Astrocyte (in vitro differentiated cells and primary cell): Measurements from ENCODE around the gene PPL.

Experiments used
- CTCF ChIP-seq: IDR thresholded peaks from 2 replicates; pipeline ENCODE4 v1.5.1; 2011; ENCODE audit warnings: low read depth, mild to moderate bottlenecking, inconsistent platforms, low read length, moderate library complexity; ENCODE audit not compliant: insufficient read depth
- EZH2 ChIP-seq: IDR thresholded peaks from 2 replicates; pipeline ENCODE4 v1.6.1; 2012; ENCODE audit warnings: mild to moderate bottlenecking, low read length, inconsistent platforms; ENCODE audit not compliant: insufficient read depth

GRCh38 chr16:4945560-4946502 lies 8.9 kb upstream of the PPL start:
- TF ChIP-seq CTCF (no peak), EZH2 (no peak)
